K562 (cell line): Measurements from ENCODE around the gene HADHB. TPM values are rescaled to one million over a fixed set of nuclear protein-coding genes. Genes with fewer than 3 reads are reported as not detected.

Experiments used
- ATAC-seq: fragments of 200-7000 bp; cut with Tn5 transposase; 3 replicates; pipeline ENCODE4 v1.9.1; 2020; ENCODE audit warnings: moderate library complexity
- BruUV-seq: library from RNA; stranded (reverse); fragments of 400-500 nt; replicated peaks from 2 replicates; lab custom pipeline; 2021; lab: Mats Ljungman, UMichigan
- CTCF ChIA-PET: fragments of 300-600 bp; formaldehyde crosslinking; extraction: SDS; loops from one replicate; lab custom pipeline; 2021; ENCODE audit warnings: low intra/inter-chr PET ratio; lab: Yijun Ruan, JAX
- POLR2A ChIA-PET: fragments of 300-600, 350-650 bp; sonication (Branson Sonifier 250); formaldehyde crosslinking; extraction: SDS; loops from one replicate; lab custom pipeline; 2021; ENCODE audit warnings: antibody characterized with exemption, inconsistent platforms; lab: Yijun Ruan, JAX
- DNase-seq, 4 experiments: peaks; one replicate each; pipeline versions ENCODE4 v3.0.0 to v3.0.0-alpha.2; 2011 to 2018; ENCODE audit warnings: low spot score in 3 of 4, mixed read lengths in 3 of 4; ENCODE audit errors: extremely low read depth in 1 of 4
- FAIRE-seq: peaks from 2 replicates; lab custom pipeline; 2011; peaks lifted over from hg19 to GRCh38; lab: Jason Lieb, UNC
- H2AFZ ChIP-seq: 2 replicates; pipeline ENCODE4 v1.6.0; 2011; ENCODE audit warnings: low read depth, low read length, control low read depth, inconsistent platforms
- H3K27ac ChIP-seq: fragments of 200-600 bp; 3 replicates; pipeline ENCODE4 v1.8.0; 2011; ENCODE audit warnings: low read depth, mild to moderate bottlenecking, control low read depth, inconsistent platforms, low read length, moderate library complexity, mixed read lengths; ENCODE audit errors: extremely low read depth
- H3K27me3 ChIP-seq, 2 experiments: fragments of 300-600 bp in 1 of 2; 2 replicates in 1 of 2; 3 replicates in 1 of 2; pipeline versions ENCODE4 v1.6.0 to v1.8.0; 2011; ENCODE audit warnings: inconsistent platforms in 2 of 2, low read length in 2 of 2, mild to moderate bottlenecking in 1 of 2, mixed read lengths in 1 of 2, moderate library complexity in 1 of 2; ENCODE audit not compliant: control insufficient read depth in 2 of 2, insufficient read depth in 2 of 2
- H3K36me3 ChIP-seq: fragments of 300-600 bp; 3 replicates; pipeline ENCODE4 v1.8.0; 2011; ENCODE audit warnings: mild to moderate bottlenecking, low read length, inconsistent platforms; ENCODE audit not compliant: control insufficient read depth, insufficient read depth
- H3K4me1 ChIP-seq, 2 experiments: fragments of 200-600 bp in 1 of 2; replicated peaks in 1 of 2; 2 replicates in 1 of 2; 3 replicates in 1 of 2; pipeline versions ENCODE4 v1.5.1 to v1.8.0; 2011; ENCODE audit warnings: inconsistent platforms in 2 of 2, low read length in 2 of 2, mild to moderate bottlenecking in 1 of 2, mixed read lengths in 1 of 2, moderate library complexity in 1 of 2; ENCODE audit not compliant: control insufficient read depth in 2 of 2, insufficient read depth in 2 of 2
- H3K4me2 ChIP-seq: 2 replicates; pipeline ENCODE4 v1.6.1; 2011; ENCODE audit warnings: low read length, control low read depth, inconsistent platforms, mixed read lengths; ENCODE audit not compliant: insufficient read depth
- H3K4me3 ChIP-seq: fragments of 200-600 bp; sonication (generic), shearing (Covaris generic); 2 replicates; pipeline ENCODE4 v1.5.1; 2016; ENCODE audit warnings: control low read depth, inconsistent platforms
- H3K79me2 ChIP-seq: fragments of 200-600 bp; 3 replicates; pipeline ENCODE4 v1.8.0; 2011; ENCODE audit warnings: low read length, inconsistent platforms; ENCODE audit not compliant: control insufficient read depth, insufficient read depth
- H3K9ac ChIP-seq, 2 experiments: 2 replicates each; pipeline versions ENCODE4 v1.6.0 to v1.6.1; 2011; ENCODE audit warnings: low read depth in 2 of 2, low read length in 2 of 2, control low read depth in 1 of 2, inconsistent platforms in 1 of 2, mild to moderate bottlenecking in 1 of 2, mixed read lengths in 1 of 2; ENCODE audit not compliant: insufficient read depth in 1 of 2
- H3K9me1 ChIP-seq: one replicate; pipeline ENCODE4 v1.6.0; 2011; ENCODE audit warnings: inconsistent platforms, mild to moderate bottlenecking, low read length, moderate library complexity; ENCODE audit not compliant: control insufficient read depth, insufficient read depth
- H3K9me3 ChIP-seq: replicated peaks from 2 replicates; pipeline ENCODE4 v1.5.1; 2011; ENCODE audit warnings: low read depth, low read length, inconsistent platforms; ENCODE audit not compliant: control insufficient read depth, insufficient read depth
- H4K20me1 ChIP-seq: replicated peaks from 2 replicates; pipeline ENCODE4 v1.6.1; 2011; ENCODE audit warnings: low read length, inconsistent platforms, mixed read lengths; ENCODE audit not compliant: control insufficient read depth, insufficient read depth
- ATF1 ChIP-seq, 2 experiments: fragments of 450-650 bp in 1 of 2; IDR thresholded peaks; 2 replicates each; pipeline ENCODE4 v1.6.1; 2016; ENCODE audit warnings: missing compliant biosample characterization in 1 of 2, missing genetic modification characterization in 1 of 2
- CBX3 ChIP-seq, 2 experiments: IDR thresholded peaks; 1 replicate in 1 of 2; 2 replicates in 1 of 2; pipeline ENCODE4 v1.6.1; 2012; ENCODE audit warnings: inconsistent platforms in 2 of 2, low read length in 2 of 2, borderline replicate concordance in 1 of 2, control low read depth in 1 of 2
- CXXC5 ChIP-seq: fragments of 250-450 bp; sonication (Bioruptor Pico); IDR thresholded peaks from 2 replicates; pipeline ENCODE4 v1.8.0; 2022; ENCODE audit warnings: inconsistent platforms, mild to moderate bottlenecking, moderate library complexity
- DMBX1 ChIP-seq: fragments of 250-450 bp; sonication (Bioruptor Pico); IDR thresholded peaks from 2 replicates; pipeline ENCODE4 v1.8.0; 2022; ENCODE audit warnings: inconsistent platforms, mild to moderate bottlenecking, moderate library complexity, borderline replicate concordance
- MAFK ChIP-seq: IDR thresholded peaks from 2 replicates; pipeline ENCODE4 v1.6.1; 2011; ENCODE audit warnings: low read length, improper control_type of control experiment
- SMARCA5 ChIP-seq: fragments of 450-650 bp; IDR thresholded peaks from 2 replicates; pipeline ENCODE4 v1.6.1; 2016
- TEAD4 ChIP-seq, 2 experiments: sonication (generic) in 1 of 2; formaldehyde crosslinking in 1 of 2; IDR thresholded peaks; 2 replicates each; pipeline versions ENCODE4 v1.6.1 to v1.8.0; 2012 to 2022; ENCODE audit warnings: borderline replicate concordance in 1 of 2, inconsistent platforms in 1 of 2, low read length in 1 of 2, mild to moderate bottlenecking in 1 of 2, missing genetic modification reagents in 1 of 2
- TRIM28 ChIP-seq: fragments of 450-650 bp; IDR thresholded peaks from 2 replicates; pipeline ENCODE4 v1.6.1; 2017
- ZNF121 ChIP-seq: sonication (generic); formaldehyde crosslinking; conservative IDR thresholded peaks from 2 replicates; pipeline ENCODE4 v1.8.0; 2022; ENCODE audit warnings: missing genetic modification reagents
- ZNF124 ChIP-seq: sonication (generic); formaldehyde crosslinking; IDR thresholded peaks from 2 replicates; pipeline ENCODE4 v1.8.1; 2022; ENCODE audit warnings: missing genetic modification reagents
- ZNF165 ChIP-seq: fragments of 250-450 bp; sonication (Bioruptor Pico); IDR thresholded peaks from 2 replicates; pipeline ENCODE4 v1.4.0; 2020; ENCODE audit warnings: borderline replicate concordance
- ZNF316 ChIP-seq: fragments of 450-650 bp; IDR thresholded peaks from 2 replicates; pipeline ENCODE4 v1.6.1; 2016
- ZNF354B ChIP-seq: fragments of 250-450 bp; sonication (Bioruptor Pico); IDR thresholded peaks from 2 replicates; pipeline ENCODE4 v1.4.0; 2020
- ZNF695 ChIP-seq: fragments of 450-650 bp; formaldehyde crosslinking; IDR thresholded peaks from 2 replicates; pipeline ENCODE4 v1.4.0; 2020; ENCODE audit warnings: mild to moderate bottlenecking, moderate library complexity
- WGBS: fragments of 100-300 bp; shearing (Covaris generic); methylation state at CpG from one replicate; pipeline ENCODE4 v1.1.6; 2016; ENCODE audit warnings: low coverage, mixed read lengths; ENCODE audit not compliant: insufficient coverage; ENCODE audit errors: missing lambda C conversion rate; 5-methylcytosine and 5-hydroxymethylcytosine counted together
- in situ Hi-C: fragments of 300-500 bp; cut with MboI; formaldehyde crosslinking; loops from 4 replicates; pipeline ENCODE4 v1.15.0; 2018; ENCODE audit warnings: inconsistent platforms, mixed read lengths
- intact Hi-C: fragments of 100-400 bp; cut with micrococcal nuclease; formaldehyde crosslinking; loops from 2 replicates; pipeline ENCODE4 v1.14.2; 2022
- polyA plus RNA-seq, 8 experiments: library from polyadenylated mRNA; depleted of rRNA in 4 of 8; stranded (reverse) in 5 of 8; unstranded in 3 of 8; fragments of >200 nt; fragmentation: Nextera tagmentation in 2 of 8; fragmentation: Illumina TruSeq in 1 of 8; extraction: Ambion mirVana in 2 of 8; extraction: Trizol in 1 of 8; gene quantifications; 2 replicates each; pipeline versions ENCODE4 v1.2.1 to v1.2.3, GENCODE V29; 2011 to 2014; ENCODE audit warnings: inconsistent platforms in 1 of 8, missing spikeins in 1 of 8
- total RNA-seq, 7 experiments: library from RNA; depleted of rRNA in 6 of 7; stranded (reverse); fragments of >200 nt in 6 of 7; fragmentation: Illumina TruSeq in 2 of 7; extraction: Trizol in 2 of 7; gene quantifications; 2 replicates each; pipeline versions ENCODE4 v1.2.1 to v1.2.3, GENCODE V29; 2011 to 2021; ENCODE audit warnings: low replicate concordance in 1 of 7

The HADHB gene
- total and polyA plus RNA-seq, 9 of the 15 experiments (the other 6 are each of a cell fraction or from before 2014, with no cell fraction given), result 67.3 to 199 (median 100) TPM

DNA sequence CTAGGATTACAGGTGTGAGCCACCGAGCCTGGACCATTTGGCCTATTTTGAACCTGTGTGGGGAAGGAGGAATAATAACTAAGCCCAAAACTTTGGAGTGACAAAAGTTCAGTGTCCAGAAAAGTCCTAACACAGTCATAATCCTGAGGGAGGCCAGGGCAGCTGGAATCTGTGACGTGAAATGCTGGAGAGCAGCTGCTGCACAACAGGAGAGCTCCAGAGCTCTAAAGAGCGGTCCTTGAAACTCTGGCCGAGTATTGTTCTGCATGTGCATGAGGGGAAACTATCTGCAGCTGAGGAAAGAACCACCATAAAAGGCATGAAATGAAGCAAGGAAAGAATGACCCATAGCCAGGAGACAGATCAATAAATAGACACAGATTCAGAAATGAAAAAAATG, 28.2 kb upstream of the HADHB start:
- H3K4me3 ChIP-seq, result no peak overlapping the region
- no peaks in the 10 kb centered on the region for H3K4me1 ChIP-seq
- ChIA-PET CTCF (no interaction called here), POLR2A (no interaction called here)
- no peaks in the 10 kb centered on the region for H3K27me3 ChIP-seq
- no peak overlapping the region for H3K9ac ChIP-seq
- in situ Hi-C loops (no loop called here), intact Hi-C loops (no loop called here)
- peaks cover 90% of the 10 kb centered on the region for H3K36me3 ChIP-seq
- DNase-seq, result no peak
- ATAC-seq, result no peak
- TF ChIP-seq ATF1 (CRISPR knock-in tag; IDR thresholded peaks at IDR 0.05), result no peak
- TF ChIP-seq ATF1 (tag; IDR thresholded peaks at IDR 0.05), result no peak
- TF ChIP-seq ZNF316, result no peak
- no peak for TF ChIP-seq ZNF165 (CRISPR knock-in tag)
- TF ChIP-seq CXXC5, result no peak
- TF ChIP-seq ZNF124 (CRISPR knock-in tag), result no peak
- TF ChIP-seq SMARCA5, result no peak
- TF ChIP-seq TEAD4 (IDR thresholded peaks at IDR 0.05; ENCODE audit: low read length), result no peak
- TF ChIP-seq TEAD4 (CRISPR knock-in tag; IDR thresholded peaks at IDR 0.05; ENCODE audit: borderline replicate concordance), result no peak
- no peak for TF ChIP-seq ZNF695 (CRISPR knock-in tag)
- no peak overlapping the region for H3K4me2 ChIP-seq
- no peak overlapping the region for H2AFZ ChIP-seq
- no peaks in the 10 kb centered on the region for H3K9me3 ChIP-seq
- no peaks in the 10 kb centered on the region for H3K79me2 ChIP-seq
- no peaks in the 10 kb centered on the region for H4K20me1 ChIP-seq
- H3K27ac ChIP-seq, result no peak overlapping the region
- FAIRE-seq, result no peak
- WGBS, result 95% methylated on average over 4 of the region's 4 CpGs
- no peaks in the 10 kb centered on the region for H3K9me1 ChIP-seq
- BruUV-seq, result no TSS peak

DNA sequence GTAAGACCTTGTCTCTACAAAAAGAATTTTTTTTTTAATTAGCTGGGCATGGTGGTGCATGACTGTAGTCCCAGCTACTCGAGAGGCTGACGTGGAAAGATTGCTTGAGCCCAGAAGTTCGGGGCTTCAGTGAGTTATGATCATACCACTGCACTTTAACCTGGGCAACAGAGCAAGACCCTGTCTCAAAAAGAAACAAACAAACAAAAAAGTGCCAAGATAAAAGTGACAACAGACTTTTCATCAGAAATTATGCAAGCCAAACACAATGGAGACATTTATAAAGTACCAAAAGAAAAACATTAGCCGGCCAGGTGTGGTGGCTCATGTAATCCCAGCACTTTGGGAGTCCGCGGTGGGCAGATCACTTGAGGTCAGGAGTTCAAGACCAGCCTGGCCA, 27.0 kb upstream of the HADHB start:
- WGBS, result 93% methylated on average over 6 of the region's 6 CpGs
- no peak overlapping the region for H3K4me3 ChIP-seq
- no peak overlapping the region for H3K27ac ChIP-seq
- ATAC-seq, result no peak
- ChIA-PET POLR2A (no interaction called here), CTCF (no interaction called here)
- in situ Hi-C loops (no loop called here), intact Hi-C loops (no loop called here)
- no peaks in the 10 kb centered on the region for H3K9me1 ChIP-seq
- H2AFZ ChIP-seq, result no peak overlapping the region
- H3K9me3 ChIP-seq, result no peaks in the 10 kb centered on the region
- no peak overlapping the region for H3K9ac ChIP-seq
- no peaks in the 10 kb centered on the region for H4K20me1 ChIP-seq
- no TSS peak for BruUV-seq
- TF ChIP-seq DMBX1 (CRISPR knock-in tag) (no peak), MAFK (no peak), TRIM28 (peak; percentile 69; the same call in 1 of the 2 replicates), CBX3 (IDR thresholded peaks at IDR 0.05; ENCODE audit: borderline replicate concordance in 1 of 2, low read length in 2 of 2) (peak in 1 of 2 experiments; percentile 66; a peak in 1 of 3 replicates), ZNF121 (CRISPR knock-in tag) (peak; percentile 73), ZNF354B (no peak)
- no peaks in the 10 kb centered on the region for H3K79me2 ChIP-seq
- no peak for FAIRE-seq
- H3K4me1 ChIP-seq, result no peaks in the 10 kb centered on the region
- no peak for DNase-seq
- H3K4me2 ChIP-seq, result no peak overlapping the region
- H3K27me3 ChIP-seq, result no peaks in the 10 kb centered on the region
- peaks cover 90% of the 10 kb centered on the region for H3K36me3 ChIP-seq
